WTC11 (cell line): ENCODE measurements around the gene SDK2. TPM values are rescaled to one million over a fixed set of nuclear protein-coding genes. Genes with fewer than 3 reads are reported as not detected.

ENCODE experiments used
- ATAC-seq: fragments of 200-7000 bp; cut with Tn5 transposase; 2 replicates; pipeline ENCODE4 v1.10.0; 2021; ENCODE audit warnings: mild to moderate bottlenecking, moderate library complexity
- CTCF ChIA-PET: fragments of 300-600 bp; sonication (Branson Sonifier 250); formaldehyde crosslinking; loops from one replicate; lab custom pipeline; 2021; ENCODE audit warnings: antibody characterized with exemption; lab: Charles Lee
- POLR2A ChIA-PET: fragments of 350-600 bp; sonication (Branson Sonifier 250); formaldehyde crosslinking; loops from one replicate; lab custom pipeline; 2021; ENCODE audit warnings: antibody characterized with exemption; lab: Charles Lee
- DNase-seq: peaks from one replicate; pipeline ENCODE4 v3.0.0; 2021; ENCODE audit warnings: low spot score
- H3K27ac Mint-ChIP-seq: 2 replicates; pipeline ENCODE4 v1.8.0; 2021; ENCODE audit warnings: mixed read lengths
- H3K27me3 Mint-ChIP-seq: 2 replicates; pipeline ENCODE4 v1.8.0; 2021; ENCODE audit warnings: low read depth, mild to moderate bottlenecking, moderate library complexity, mixed read lengths
- H3K36me3 Mint-ChIP-seq: 2 replicates; pipeline ENCODE4 v1.8.0; 2021; ENCODE audit warnings: mixed read lengths
- H3K4me1 Mint-ChIP-seq: 2 replicates; pipeline ENCODE4 v1.8.0; 2022; ENCODE audit warnings: mixed read lengths
- H3K4me3 Mint-ChIP-seq: 2 replicates; pipeline ENCODE4 v1.8.0; 2021; ENCODE audit warnings: mild to moderate bottlenecking, moderate library complexity, mixed read lengths
- H3K9me3 Mint-ChIP-seq: 2 replicates; pipeline ENCODE4 v1.8.0; 2021; ENCODE audit warnings: mixed read lengths
- CDX4 ChIP-seq: fragments of 250-450 bp; sonication (Bioruptor Pico); IDR thresholded peaks from 2 replicates; pipeline ENCODE4 v1.9.0; 2021; ENCODE audit warnings: moderate library complexity, mild to moderate bottlenecking, inconsistent platforms, borderline replicate concordance
- E2F4 ChIP-seq: sonication (generic); formaldehyde crosslinking; IDR thresholded peaks from 2 replicates; pipeline ENCODE4 v1.8.1; 2022; ENCODE audit warnings: low read depth, mild to moderate bottlenecking, moderate library complexity, missing genetic modification reagents, borderline replicate concordance
- E2F5 ChIP-seq: sonication (generic); formaldehyde crosslinking; IDR thresholded peaks from 2 replicates; pipeline ENCODE4 v1.8.1; 2022; ENCODE audit warnings: mild to moderate bottlenecking, moderate library complexity, missing genetic modification reagents
- ESRRA ChIP-seq: sonication (generic); formaldehyde crosslinking; IDR thresholded peaks from 2 replicates; pipeline ENCODE4 v1.8.1; 2022; ENCODE audit warnings: mild to moderate bottlenecking, missing genetic modification reagents, borderline replicate concordance
- ETV6 ChIP-seq: sonication (generic); formaldehyde crosslinking; IDR thresholded peaks from 2 replicates; pipeline ENCODE4 v1.8.1; 2022; ENCODE audit warnings: mild to moderate bottlenecking, missing genetic modification reagents
- IRF2 ChIP-seq: sonication (generic); formaldehyde crosslinking; IDR thresholded peaks from 2 replicates; pipeline ENCODE4 v1.8.0; 2022; ENCODE audit warnings: low read depth, missing genetic modification reagents, borderline replicate concordance
- JUN ChIP-seq: sonication (generic); formaldehyde crosslinking; IDR thresholded peaks from 2 replicates; pipeline ENCODE4 v1.8.0; 2023; ENCODE audit warnings: mild to moderate bottlenecking, missing genetic modification reagents
- MYBL2 ChIP-seq: sonication (generic); formaldehyde crosslinking; IDR thresholded peaks from 2 replicates; pipeline ENCODE4 v1.8.1; 2023; ENCODE audit warnings: mild to moderate bottlenecking, moderate library complexity, missing genetic modification reagents
- NFE2L1 ChIP-seq: sonication (generic); formaldehyde crosslinking; IDR thresholded peaks from 2 replicates; pipeline ENCODE4 v1.8.1; 2023; ENCODE audit warnings: missing genetic modification reagents
- NR2C2 ChIP-seq: sonication (generic); formaldehyde crosslinking; IDR thresholded peaks from 2 replicates; pipeline ENCODE4 v1.8.0; 2022; ENCODE audit warnings: mild to moderate bottlenecking, missing genetic modification reagents
- RELA ChIP-seq: sonication (generic); formaldehyde crosslinking; IDR thresholded peaks from 2 replicates; pipeline ENCODE4 v1.8.1; 2022; ENCODE audit warnings: missing genetic modification reagents, mild to moderate bottlenecking, borderline replicate concordance
- SOX15 ChIP-seq: fragments of 250-450 bp; sonication (Bioruptor Pico); IDR thresholded peaks from 2 replicates; pipeline ENCODE4 v1.9.0; 2021; ENCODE audit warnings: mild to moderate bottlenecking
- TP53 ChIP-seq: sonication (generic); formaldehyde crosslinking; IDR thresholded peaks from 2 replicates; pipeline ENCODE4 v1.8.1; 2023; ENCODE audit warnings: mild to moderate bottlenecking, missing genetic modification reagents
- ZBTB21 ChIP-seq: sonication (generic); formaldehyde crosslinking; IDR thresholded peaks from 2 replicates; pipeline ENCODE4 v1.8.1; 2023; ENCODE audit warnings: mild to moderate bottlenecking, missing genetic modification reagents, borderline replicate concordance
- ZNF396 ChIP-seq: fragments of 250-450 bp; sonication (Bioruptor Pico); IDR thresholded peaks from 2 replicates; pipeline ENCODE4 v1.8.0; 2021; ENCODE audit warnings: mild to moderate bottlenecking, moderate library complexity, borderline replicate concordance
- ZNF512 ChIP-seq: sonication (generic); formaldehyde crosslinking; IDR thresholded peaks from 2 replicates; pipeline ENCODE4 v1.8.1; 2022; ENCODE audit warnings: missing genetic modification reagents, borderline replicate concordance
- ZNF532 ChIP-seq: fragments of 250-450 bp; sonication (Bioruptor Pico); IDR thresholded peaks from 2 replicates; pipeline ENCODE4 v1.9.0; 2021; ENCODE audit warnings: mild to moderate bottlenecking, borderline replicate concordance
- total RNA-seq: library from RNA; stranded (reverse); gene quantifications from 3 replicates; pipeline ENCODE4 v1.2.3, GENCODE V29; 2021

SDK2 gene
- total RNA-seq, 1 experiment from 2014 or later: 14.8 TPM

- ChIA-PET CTCF (interaction anchor here (1.0 kb wide), 1 partner anchor 49 kb away, joined by 3 read pairs; no protein-coding TSS in a partner anchor), POLR2A (no interaction called here)
- H3K27me3 Mint-ChIP-seq: no peaks in the 10 kb centered on the region
- H3K4me1 Mint-ChIP-seq: peaks cover 14% of the 10 kb centered on the region
- no peak for DNase-seq
- H3K4me3 Mint-ChIP-seq: no peak overlapping the region
- TF ChIP-seq RELA (CRISPR knock-in tag): no peak
- TF ChIP-seq ESRRA (CRISPR knock-in tag): no peak
- TF ChIP-seq E2F5: no peak
- no peak for TF ChIP-seq ZNF532 (CRISPR knock-in tag)
- TF ChIP-seq CDX4 (CRISPR knock-in tag): no peak
- TF ChIP-seq NFE2L1 (CRISPR knock-in tag): no peak
- no peaks in the 10 kb centered on the region for H3K9me3 Mint-ChIP-seq
- no peaks in the 10 kb centered on the region for H3K36me3 Mint-ChIP-seq
- ATAC-seq: no peak
- no peak overlapping the region for H3K27ac Mint-ChIP-seq
These were observed 115.6 kb downstream of the SDK2 start for GRCh38 chr17:73528679-73529078.

- no peaks in the 10 kb centered on the region for H3K9me3 Mint-ChIP-seq
- H3K27ac Mint-ChIP-seq: no peak overlapping the region
- no peak overlapping the region for H3K4me3 Mint-ChIP-seq
- ChIA-PET POLR2A (no interaction called here), CTCF (no interaction called here)
- DNase-seq (no peak), ATAC-seq (no peak)
- no peaks in the 10 kb centered on the region for H3K27me3 Mint-ChIP-seq
- H3K36me3 Mint-ChIP-seq: no peaks in the 10 kb centered on the region
- TF ChIP-seq ZBTB21 (CRISPR knock-in tag) (no peak), MYBL2 (CRISPR knock-in tag) (no peak), ETV6 (no peak), SOX15 (no peak), ZNF396 (CRISPR knock-in tag) (no peak), ZNF532 (CRISPR knock-in tag) (no peak), IRF2 (no peak), TP53 (CRISPR knock-in tag) (no peak), E2F4 (CRISPR knock-in tag) (no peak), NR2C2 (CRISPR knock-in tag) (no peak), JUN (no peak), ZNF512 (CRISPR knock-in tag) (no peak)
- peaks cover 6% of the 10 kb centered on the region for H3K4me1 Mint-ChIP-seq
These were observed 117.3 kb downstream of the SDK2 start for GRCh38 chr17:73526952-73527351.
